T-helper 22 cell (primary cell): ENCODE measurements around the gene PLAGL2.
"Not testable (repeated sequence)": the region's sequence is repeated elsewhere in the genome, so short reads cannot be mapped to it uniquely, and the experiment has no call there.

Source experiments
- DNase-seq: peaks from one replicate; pipeline ENCODE4 v3.0.0-alpha.2; 2020; ENCODE audit warnings: low read depth

Gene PLAGL2

GRCh38 chr20:32183947-32184635 is 23.5 kb downstream of the PLAGL2 start:
- no peak for DNase-seq

GRCh38 chr20:32181606-32182005 is 25.9 kb downstream of the PLAGL2 start:
- DNase-seq: no peak

GRCh38 chr20:32179934-32180333 is 27.6 kb downstream of the PLAGL2 start:
- DNase-seq: no peak

- DNase-seq: no peak
Observed at GRCh38 chr20:32179515-32179914, 28.0 kb downstream of the PLAGL2 start.

- DNase-seq: not testable (repeated sequence)
Observed at GRCh38 chr20:32177696-32178095, 29.8 kb downstream of the PLAGL2 start.

GRCh38 chr20:32168184-32168910 is 39.2 kb downstream of the PLAGL2 start:
- no peak for DNase-seq

GRCh38 chr20:32167552-32167951 is 40.0 kb downstream of the PLAGL2 start:
- DNase-seq: no peak

GRCh38 chr20:32165836-32166545 is 41.6 kb downstream of the PLAGL2 start:
- DNase-seq: no peak

- no peak for DNase-seq
Observed at GRCh38 chr20:32164984-32165735, 42.4 kb downstream of the PLAGL2 start.

- no peak for DNase-seq
Observed at GRCh38 chr20:32163951-32164350, 43.6 kb downstream of the PLAGL2 start.

- DNase-seq: no peak
Observed at GRCh38 chr20:32162351-32162750, 45.2 kb downstream of the PLAGL2 start.

GRCh38 chr20:32160341-32160740 is 47.2 kb downstream of the PLAGL2 start:
- DNase-seq: no peak

GRCh38 chr20:32159766-32160221 is 47.7 kb downstream of the PLAGL2 start:
- no peak for DNase-seq

GRCh38 chr20:32158943-32159660 is 48.4 kb downstream of the PLAGL2 start:
- DNase-seq: no peak

GRCh38 chr20:32158351-32158750 is 49.2 kb downstream of the PLAGL2 start:
- no peak for DNase-seq

GRCh38 chr20:32157611-32158010 is 49.9 kb downstream of the PLAGL2 start:
- DNase-seq: no peak

GRCh38 chr20:32155017-32155981 is 52.2 kb downstream of the PLAGL2 start:
- DNase-seq: no peak

- DNase-seq: no peak
Observed at GRCh38 chr20:32153771-32154170, 53.8 kb downstream of the PLAGL2 start.

- DNase-seq: no peak
Observed at GRCh38 chr20:32153156-32153665, 54.3 kb downstream of the PLAGL2 start.
